ENCODE data around the gene CLIP1.
"Not testable (repeated sequence)": the region's sequence is repeated elsewhere in the genome, so short reads cannot be mapped to it uniquely, and the experiment has no call there.

CLIP1 gene

DNA sequence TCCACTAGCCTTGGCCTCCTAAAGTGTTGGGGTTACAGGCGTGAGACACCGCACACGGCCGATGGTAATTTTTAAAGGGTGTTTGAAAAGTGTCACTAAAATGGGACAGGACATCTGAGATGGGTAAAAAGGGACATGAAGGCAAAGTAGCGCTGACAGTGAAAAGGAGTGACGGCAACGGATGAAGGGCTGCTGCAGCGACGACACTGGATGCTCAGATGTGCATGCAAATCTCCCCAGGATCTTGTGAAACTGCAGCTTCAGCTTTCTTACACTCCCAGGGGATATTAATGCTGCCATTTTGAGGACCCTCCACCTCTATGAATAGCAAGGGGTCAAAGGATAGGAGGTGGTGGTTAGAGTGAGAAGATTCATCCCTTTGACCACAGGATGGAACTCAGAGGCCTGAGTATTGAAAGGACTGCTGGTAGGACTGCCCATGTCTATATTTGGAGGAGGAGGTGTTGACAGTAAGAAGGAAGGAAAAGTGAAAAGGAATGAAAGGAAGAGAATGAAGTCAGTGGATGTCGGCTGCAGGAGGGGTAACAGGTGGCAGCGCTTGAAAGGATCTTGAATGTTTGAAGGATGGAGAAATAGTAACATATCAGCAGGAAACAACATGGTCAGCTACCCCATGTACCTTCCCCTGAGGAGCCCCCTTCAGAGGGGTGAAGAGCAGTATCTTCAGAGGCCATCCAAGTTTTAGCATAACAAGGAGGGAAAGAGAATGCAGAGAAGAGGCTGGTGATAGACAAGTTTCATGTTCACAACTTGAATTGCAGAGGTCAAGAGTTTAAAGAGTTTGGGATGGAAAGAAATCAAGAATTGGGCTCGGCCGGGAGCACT lies 37.1 kb downstream of the CLIP1 start:
- TF ChIP-seq, protein P1, sequence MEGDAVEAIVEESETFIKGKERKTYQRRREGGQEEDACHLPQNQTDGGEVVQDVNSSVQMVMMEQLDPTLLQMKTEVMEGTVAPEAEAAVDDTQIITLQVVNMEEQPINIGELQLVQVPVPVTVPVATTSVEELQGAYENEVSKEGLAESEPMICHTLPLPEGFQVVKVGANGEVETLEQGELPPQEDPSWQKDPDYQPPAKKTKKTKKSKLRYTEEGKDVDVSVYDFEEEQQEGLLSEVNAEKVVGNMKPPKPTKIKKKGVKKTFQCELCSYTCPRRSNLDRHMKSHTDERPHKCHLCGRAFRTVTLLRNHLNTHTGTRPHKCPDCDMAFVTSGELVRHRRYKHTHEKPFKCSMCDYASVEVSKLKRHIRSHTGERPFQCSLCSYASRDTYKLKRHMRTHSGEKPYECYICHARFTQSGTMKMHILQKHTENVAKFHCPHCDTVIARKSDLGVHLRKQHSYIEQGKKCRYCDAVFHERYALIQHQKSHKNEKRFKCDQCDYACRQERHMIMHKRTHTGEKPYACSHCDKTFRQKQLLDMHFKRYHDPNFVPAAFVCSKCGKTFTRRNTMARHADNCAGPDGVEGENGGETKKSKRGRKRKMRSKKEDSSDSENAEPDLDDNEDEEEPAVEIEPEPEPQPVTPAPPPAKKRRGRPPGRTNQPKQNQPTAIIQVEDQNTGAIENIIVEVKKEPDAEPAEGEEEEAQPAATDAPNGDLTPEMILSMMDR (IDR thresholded peaks at IDR 0.05; ENCODE audit: low read depth, low read length): no peak
- Histone ChIP-seq H3K4me1 (no peaks in the 10 kb centered on the region), H3K4me3 (ENCODE audit: low read depth, low read length) (no peak overlapping the region), H3K27me3 (no peaks in the 10 kb centered on the region), H3K9me3 (no peaks in the 10 kb centered on the region), H3K36me3 (no peaks in the 10 kb centered on the region)
- DNase-seq: no peak

DNA sequence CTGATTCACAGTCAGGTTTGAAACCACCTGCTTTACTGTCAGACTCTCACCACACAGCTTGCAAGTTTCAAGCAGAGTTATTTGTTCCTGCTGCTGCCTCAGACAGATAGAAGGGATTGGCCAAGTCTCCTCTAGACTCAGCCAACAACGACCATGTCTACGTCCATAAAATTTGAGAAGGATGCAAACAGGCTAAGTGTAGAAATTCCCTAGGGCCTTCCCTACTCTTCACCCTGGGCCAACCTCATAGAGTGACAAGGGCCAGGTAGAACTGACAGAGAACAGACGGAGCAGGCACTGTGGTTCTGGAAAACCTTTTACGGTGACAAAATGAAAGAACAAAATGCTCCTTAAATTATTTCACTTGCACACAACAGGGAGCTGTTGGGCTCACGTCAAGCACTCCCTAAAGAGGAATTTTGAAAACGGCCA lies 39.5 kb downstream of the CLIP1 start:
- DNase-seq: no peak
- H3K9me3 ChIP-seq: no peaks in the 10 kb centered on the region
- no peaks in the 10 kb centered on the region for H3K4me1 ChIP-seq
- no peaks in the 10 kb centered on the region; the same call in 1 of the 2 replicates for H3K36me3 ChIP-seq
- H3K27me3 ChIP-seq: no peaks in the 10 kb centered on the region
- no peak overlapping the region for H3K4me3 ChIP-seq (ENCODE audit: low read depth, low read length)
- TF ChIP-seq, protein P1 (IDR thresholded peaks at IDR 0.05; ENCODE audit: low read depth, low read length): no peak

DNA sequence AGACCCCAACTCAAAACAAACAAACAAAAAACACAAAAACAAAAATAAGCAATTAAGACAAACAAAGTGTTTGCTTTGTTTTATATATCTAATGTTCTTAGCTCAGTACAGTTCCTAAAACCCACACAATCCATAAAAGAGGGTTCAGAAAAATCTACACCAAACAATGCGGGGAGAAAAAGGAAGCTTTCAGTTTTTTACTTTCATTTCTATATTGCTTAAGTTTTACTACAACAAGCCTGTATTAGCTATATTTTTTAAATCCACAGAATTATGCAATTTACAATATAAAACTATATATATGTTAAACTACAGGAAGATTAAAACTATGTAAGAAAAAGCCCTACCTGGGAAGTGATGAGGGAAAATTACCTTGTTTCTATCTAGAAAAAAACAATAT lies 41.4 kb downstream of the CLIP1 start:
- no peak for DNase-seq
- TF ChIP-seq, protein P1 (IDR thresholded peaks at IDR 0.05; ENCODE audit: low read depth, low read length): no peak
- Histone ChIP-seq H3K27me3 (no peaks in the 10 kb centered on the region), H3K4me3 (ENCODE audit: low read depth, low read length) (no peak overlapping the region), H3K4me1 (no peaks in the 10 kb centered on the region), H3K36me3 (peaks cover 2% of the 10 kb centered on the region; the same call in 1 of the 2 replicates), H3K9me3 (no peaks in the 10 kb centered on the region)

DNA sequence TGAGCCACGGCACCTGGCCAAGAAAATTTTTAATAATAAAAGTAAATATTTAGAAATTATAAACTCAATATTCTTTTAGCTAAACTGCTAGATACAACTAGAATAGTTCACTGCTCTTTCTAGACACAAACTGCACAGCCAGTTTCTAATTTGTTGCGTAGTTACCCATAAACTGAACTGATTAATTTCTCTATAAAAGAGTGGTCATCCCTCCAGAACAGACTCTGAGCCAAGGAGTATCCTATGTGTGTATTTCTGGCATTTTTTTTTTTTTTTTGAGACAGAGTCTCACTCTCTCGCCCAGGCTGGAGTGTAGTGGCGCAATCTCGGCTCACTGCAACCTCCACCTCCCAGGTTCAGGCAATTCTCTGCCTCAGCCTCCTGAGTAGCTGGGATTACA lies 45.7 kb downstream of the CLIP1 start:
- not testable (repeated sequence) for H3K27me3 ChIP-seq; H3K36me3 ChIP-seq; H3K9me3 ChIP-seq; H3K4me3 ChIP-seq (ENCODE audit: low read depth, low read length); H3K4me1 ChIP-seq; DNase-seq

DNA sequence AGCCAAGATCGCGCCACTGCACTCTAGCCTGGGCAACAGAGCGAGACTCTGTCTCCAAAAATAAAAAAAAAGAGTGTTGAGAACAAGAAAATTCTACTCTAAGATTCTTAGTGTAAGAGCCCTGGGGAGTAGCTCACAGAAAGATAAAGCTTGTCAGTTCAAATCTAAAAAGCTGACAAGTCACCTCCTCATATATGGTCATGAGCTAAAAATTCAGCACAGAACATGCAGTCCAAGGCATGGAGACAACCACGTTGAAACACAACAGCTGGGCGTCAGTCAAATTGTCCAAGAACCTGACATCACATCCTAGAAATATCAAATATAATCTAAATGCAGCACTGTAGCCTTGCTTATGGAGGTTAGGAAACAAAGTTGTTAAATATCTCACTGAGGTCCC lies 47.8 kb downstream of the CLIP1 start:
- Histone ChIP-seq H3K27me3 (no peaks in the 10 kb centered on the region), H3K4me3 (ENCODE audit: low read depth, low read length) (no peak overlapping the region), H3K36me3 (peaks cover 5% of the 10 kb centered on the region; the same call in 1 of the 2 replicates), H3K4me1 (no peaks in the 10 kb centered on the region), H3K9me3 (no peaks in the 10 kb centered on the region)
- TF ChIP-seq, protein P1 (IDR thresholded peaks at IDR 0.05; ENCODE audit: low read depth, low read length): no peak
- no peak for DNase-seq

DNA sequence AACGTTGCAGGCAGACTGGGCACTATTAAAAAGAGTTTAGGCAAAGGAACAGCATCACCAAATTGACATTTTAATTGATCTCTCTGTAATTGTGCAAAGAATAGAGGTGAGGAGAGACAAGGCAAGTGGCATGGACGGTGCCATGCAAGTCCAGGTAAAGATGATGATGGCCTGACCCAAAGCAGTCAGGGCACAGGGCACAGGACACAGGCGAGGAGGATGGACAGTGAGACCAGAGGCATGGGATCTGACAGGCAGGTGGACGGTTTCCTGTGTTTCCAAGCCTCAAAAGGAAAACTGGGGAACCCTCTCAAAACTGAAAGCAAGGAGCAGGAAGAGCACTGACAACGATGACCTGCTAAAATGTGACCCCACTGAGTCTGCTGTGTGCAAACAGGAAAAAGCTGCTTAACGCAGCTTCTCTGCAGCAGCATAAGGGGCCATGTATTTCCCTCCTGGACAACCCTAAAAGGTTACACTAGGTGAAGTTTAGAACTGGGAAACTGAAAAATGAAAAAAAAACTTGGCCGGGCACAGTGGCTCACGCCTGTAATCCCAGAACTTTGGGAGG lies 50.9 kb downstream of the CLIP1 start:
- no peak for DNase-seq
- Histone ChIP-seq H3K27me3 (no peaks in the 10 kb centered on the region), H3K9me3 (no peaks in the 10 kb centered on the region), H3K4me1 (no peaks in the 10 kb centered on the region), H3K36me3 (peaks cover 2% of the 10 kb centered on the region; the same call in 1 of the 2 replicates), H3K4me3 (ENCODE audit: low read depth, low read length) (no peak overlapping the region)
- TF ChIP-seq, protein P1 (IDR thresholded peaks at IDR 0.05; ENCODE audit: low read depth, low read length): no peak
